BJ (cell line): Measurements from ENCODE around the gene HBM. TPM values are rescaled to one million over a fixed set of nuclear protein-coding genes. Genes with fewer than 3 reads are reported as not detected.

ENCODE experiments used
- CTCF ChIA-PET: fragments of 350-600 bp; formaldehyde crosslinking; extraction: SDS; loops from one replicate; lab custom pipeline; 2021; ENCODE audit warnings: antibody characterized with exemption, inconsistent platforms; lab: Yijun Ruan, JAX
- POLR2A ChIA-PET: fragments of 300-600 bp; sonication (Branson Sonifier 250); formaldehyde crosslinking; extraction: SDS; loops from one replicate; lab custom pipeline; 2021; ENCODE audit warnings: antibody characterized with exemption; lab: Charles Lee
- DNase-seq: peaks from one replicate; pipeline ENCODE4 v3.0.0-alpha.2; 2011; ENCODE audit warnings: low read depth
- H3K27me3 ChIP-seq: 2 replicates; pipeline ENCODE4 v1.6.0; 2011; ENCODE audit warnings: low read length; ENCODE audit not compliant: control insufficient read depth, insufficient read depth
- H3K36me3 ChIP-seq: 2 replicates; pipeline ENCODE4 v1.5.1; 2011; ENCODE audit warnings: low read length; ENCODE audit not compliant: control insufficient read depth, insufficient read depth
- H3K4me3 ChIP-seq: 2 replicates; pipeline ENCODE4 v1.5.1; 2011; ENCODE audit warnings: low read depth, mild to moderate bottlenecking, control low read depth, low read length
- CTCF ChIP-seq: IDR thresholded peaks from 2 replicates; pipeline ENCODE4 v1.5.1; 2011; ENCODE audit warnings: low read depth, mild to moderate bottlenecking, control low read depth, inconsistent platforms, low read length, moderate library complexity; ENCODE audit not compliant: insufficient read depth
- polyA plus RNA-seq: library from polyadenylated mRNA; depleted of rRNA; stranded (reverse); fragments of >200 nt; gene quantifications from 2 replicates; pipeline ENCODE4 v1.2.3, GENCODE V29; 2011

HBM gene
- polyA plus RNA-seq, 1 experiment, result not detected

- ChIA-PET POLR2A (no interaction called here), CTCF (interaction anchor here (0.8 to 3.1 kb wide), 3 partner anchors 8 to 59 kb away, joined by 3 to 8 read pairs (median 7); no protein-coding TSS in a partner anchor)
- no peak for TF ChIP-seq CTCF
- no peak for DNase-seq
- Histone ChIP-seq H3K36me3 (no peaks in the 10 kb centered on the region; the same call in none of the 2 replicates), H3K27me3 (no peaks in the 10 kb centered on the region), H3K4me3 (no peak overlapping the region)
Observed at GRCh38 chr16:125011-125410, 40.8 kb upstream of the HBM start.

DNA sequence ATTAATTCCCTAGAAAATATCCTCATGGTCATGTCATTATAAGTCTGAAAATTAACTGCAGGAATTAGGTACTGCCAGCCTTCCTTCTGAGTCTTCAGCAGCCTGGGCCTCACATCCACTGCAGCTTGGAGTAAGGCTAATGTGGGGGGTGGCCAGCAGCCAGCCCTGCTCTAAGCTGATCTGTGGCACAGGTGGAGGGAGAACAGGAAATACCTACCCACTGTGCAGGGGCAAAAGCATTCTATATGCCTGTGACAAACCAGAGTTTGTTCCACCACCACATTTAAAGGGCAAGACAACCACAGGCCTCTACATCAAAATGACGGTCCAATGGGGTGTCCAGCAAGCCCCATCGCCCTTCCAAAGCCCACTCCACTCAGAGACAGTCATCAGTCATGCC is 36.7 kb upstream of the HBM start:
- Histone ChIP-seq H3K27me3 (no peaks in the 10 kb centered on the region), H3K4me3 (no peak overlapping the region), H3K36me3 (no peaks in the 10 kb centered on the region; the same call in 1 of the 2 replicates)
- no peak for TF ChIP-seq CTCF
- ChIA-PET CTCF (interaction anchor here (2.7 kb wide), 1 partner anchor 11 kb away, joined by 14 read pairs; no protein-coding TSS in a partner anchor), POLR2A (no interaction called here)
- DNase-seq, result no peak

DNA sequence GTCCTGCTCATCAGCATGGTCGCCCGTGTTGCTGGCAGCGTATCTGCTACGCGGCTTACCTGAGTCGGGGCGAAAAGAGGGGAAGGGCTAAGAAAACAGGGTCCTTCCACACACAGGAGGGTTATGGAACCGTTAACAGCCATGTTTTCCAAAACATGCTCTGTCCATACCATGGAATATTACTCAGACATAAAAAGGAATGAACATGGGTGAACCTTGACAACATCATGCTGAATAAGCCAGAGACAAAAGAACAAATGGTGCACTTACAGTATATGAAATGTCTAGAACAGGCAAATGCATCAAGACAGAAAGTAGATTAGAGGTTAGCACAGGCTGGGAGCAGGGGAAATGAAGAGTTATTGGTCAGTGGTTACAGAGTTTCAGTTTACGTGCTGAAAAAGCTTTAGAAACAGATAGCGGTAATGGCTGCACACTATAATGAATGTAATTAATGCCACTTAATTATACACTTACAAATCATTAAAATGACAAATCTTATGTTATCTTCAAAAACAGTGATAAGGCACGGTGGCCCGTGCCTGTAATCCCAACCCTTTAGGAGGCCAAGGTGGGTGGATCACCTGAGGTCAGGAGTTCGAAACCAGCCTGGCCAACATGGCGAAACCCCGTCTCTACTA is 35.1 kb upstream of the HBM start:
- Histone ChIP-seq H3K4me3 (no peak overlapping the region), H3K27me3 (no peaks in the 10 kb centered on the region), H3K36me3 (no peaks in the 10 kb centered on the region; the same call in 1 of the 2 replicates)
- ChIA-PET CTCF (no interaction called here), POLR2A (no interaction called here)
- TF ChIP-seq CTCF, result no peak
- no peak for DNase-seq

DNA sequence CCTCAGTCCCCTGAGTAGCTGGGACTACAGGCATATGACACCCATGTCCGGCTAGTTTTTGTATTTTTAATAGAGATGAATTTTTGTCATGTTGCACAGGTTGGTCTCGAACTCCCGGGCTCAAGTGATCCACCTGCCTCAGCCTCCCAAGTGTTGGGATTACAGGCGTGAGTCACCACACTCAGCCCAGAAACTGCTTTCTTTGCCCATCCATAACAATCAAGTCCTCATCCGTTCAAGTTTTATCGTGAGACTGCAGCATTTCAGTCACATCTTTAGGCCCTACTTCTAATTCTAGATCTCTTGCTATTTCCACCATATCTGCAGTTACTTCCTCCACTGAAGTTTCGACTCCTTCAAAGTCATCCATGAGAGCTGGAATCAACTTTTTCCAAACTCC is 33.7 kb upstream of the HBM start:
- ChIA-PET CTCF (no interaction called here), POLR2A (no interaction called here)
- H3K4me3 ChIP-seq, result no peak overlapping the region
- no peak for TF ChIP-seq CTCF
- no peaks in the 10 kb centered on the region for H3K36me3 ChIP-seq
- DNase-seq, result no peak
- H3K27me3 ChIP-seq, result no peaks in the 10 kb centered on the region

GRCh38 chr16:133716-134115 is 32.1 kb upstream of the HBM start:
- Histone ChIP-seq H3K4me3 (no peak overlapping the region), H3K27me3 (no peaks in the 10 kb centered on the region), H3K36me3 (no peaks in the 10 kb centered on the region)
- DNase-seq, result no peak
- TF ChIP-seq CTCF, result no peak
- POLR2A ChIA-PET, result no interaction called here
- CTCF ChIA-PET, result interaction anchor here (0.8 to 1.4 kb wide), 2 partner anchors 27 to 47 kb away, joined by 3 to 4 read pairs; partner anchors contain the start of gene HBQ1
